ENCODE data around the gene PCGF3.

Gene PCGF3

GRCh38 chr4:818106-818921 is 112.7 kb downstream of the PCGF3 start:
- TF ChIP-seq CTCF (IDR thresholded peaks at IDR 0.05; ENCODE audit: low read depth, low read length, missing control alignments) = no peak
- in situ Hi-C loops (cut with HindIII; ENCODE audit: low sequenced_read_pairs) = no loop called here
- no peak for DNase-seq (ENCODE audit: low read depth)
- no peak overlapping the region for H3K4me3 ChIP-seq (ENCODE audit: low read depth, low read length)

DNA sequence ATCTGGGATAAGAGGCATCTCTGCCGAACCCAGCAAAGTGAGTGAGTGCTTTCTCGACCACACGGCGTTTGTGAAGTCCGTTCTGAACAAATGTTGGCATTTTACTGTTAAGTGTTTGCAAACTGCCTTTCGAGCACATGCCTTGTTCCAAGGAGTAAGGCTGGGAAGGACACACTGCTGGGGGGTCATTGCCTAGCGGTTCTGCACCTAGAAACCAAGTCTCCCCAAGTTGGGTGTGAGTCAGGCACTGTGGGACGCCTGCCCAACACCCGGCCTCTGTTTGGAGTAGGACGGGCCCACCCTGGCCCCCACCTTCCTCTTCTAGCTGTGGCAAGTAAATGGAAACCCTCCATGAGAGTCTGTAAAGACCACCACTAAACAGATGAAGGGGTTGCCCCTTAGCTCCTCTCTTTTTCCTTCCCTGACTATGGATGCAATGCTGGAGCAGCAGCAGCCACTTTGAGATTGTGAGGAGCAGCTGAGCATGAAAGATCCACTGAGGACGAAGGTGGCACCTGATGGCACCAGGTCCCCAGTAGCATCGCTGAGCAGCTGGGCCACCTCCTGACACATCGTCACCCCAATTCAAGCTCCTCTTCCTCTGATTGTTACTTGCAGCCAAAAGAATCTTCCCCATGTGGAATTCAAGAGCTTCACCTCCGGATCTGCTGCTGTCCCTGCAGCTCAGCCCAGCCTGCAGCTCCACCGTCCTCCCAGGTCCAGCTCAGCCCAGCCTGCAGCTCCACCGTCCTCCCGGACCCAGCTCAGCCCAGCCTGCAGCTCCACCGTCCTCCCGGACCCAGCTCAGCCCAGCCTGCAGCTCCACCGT is 114.0 kb downstream of the PCGF3 start:
- in situ Hi-C loops (cut with HindIII; ENCODE audit: low sequenced_read_pairs) = no loop called here
- no peak overlapping the region for H3K4me3 ChIP-seq (ENCODE audit: low read depth, low read length)
- TF ChIP-seq CTCF (IDR thresholded peaks at IDR 0.05; ENCODE audit: low read depth, low read length, missing control alignments) = no peak
- DNase-seq (ENCODE audit: low read depth) = no peak

All from astrocyte of the cerebellum (primary cell).